ENCODE data around the gene EXOC6B.

The EXOC6B gene

DNA sequence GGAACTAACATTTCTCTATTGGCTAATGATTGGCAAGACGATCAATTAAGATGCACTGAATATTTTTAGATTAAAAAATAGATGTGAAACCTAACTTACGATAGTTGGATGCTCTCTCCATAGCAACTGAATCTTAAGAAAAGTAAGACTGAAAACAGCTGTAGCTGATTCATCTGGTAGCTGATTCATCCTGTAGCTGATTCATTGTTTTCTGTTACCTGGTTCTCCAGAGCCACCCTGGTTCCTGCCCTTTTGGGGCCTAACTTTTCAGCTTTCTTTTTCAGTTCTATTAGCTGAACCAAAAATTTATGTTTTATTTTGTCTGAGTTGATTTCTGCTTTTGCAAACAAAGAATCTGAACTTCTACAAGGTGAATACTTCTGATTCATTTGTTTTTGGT lies 38.7 kb upstream of the EXOC6B start:
- TF ChIP-seq ZNF157 (tag by site-specific recombination; IDR thresholded peaks at IDR 0.05) = no peak
- TF ChIP-seq, protein P1, sequence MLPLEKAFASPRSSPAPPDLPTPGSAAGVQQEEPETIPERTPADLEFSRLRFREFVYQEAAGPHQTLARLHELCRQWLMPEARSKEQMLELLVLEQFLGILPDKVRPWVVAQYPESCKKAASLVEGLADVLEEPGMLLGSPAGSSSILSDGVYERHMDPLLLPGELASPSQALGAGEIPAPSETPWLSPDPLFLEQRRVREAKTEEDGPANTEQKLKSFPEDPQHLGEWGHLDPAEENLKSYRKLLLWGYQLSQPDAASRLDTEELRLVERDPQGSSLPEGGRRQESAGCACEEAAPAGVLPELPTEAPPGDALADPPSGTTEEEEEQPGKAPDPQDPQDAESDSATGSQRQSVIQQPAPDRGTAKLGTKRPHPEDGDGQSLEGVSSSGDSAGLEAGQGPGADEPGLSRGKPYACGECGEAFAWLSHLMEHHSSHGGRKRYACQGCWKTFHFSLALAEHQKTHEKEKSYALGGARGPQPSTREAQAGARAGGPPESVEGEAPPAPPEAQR (tag by site-specific recombination; IDR thresholded peaks at IDR 0.05) = no peak
- TF ChIP-seq, protein P2, sequence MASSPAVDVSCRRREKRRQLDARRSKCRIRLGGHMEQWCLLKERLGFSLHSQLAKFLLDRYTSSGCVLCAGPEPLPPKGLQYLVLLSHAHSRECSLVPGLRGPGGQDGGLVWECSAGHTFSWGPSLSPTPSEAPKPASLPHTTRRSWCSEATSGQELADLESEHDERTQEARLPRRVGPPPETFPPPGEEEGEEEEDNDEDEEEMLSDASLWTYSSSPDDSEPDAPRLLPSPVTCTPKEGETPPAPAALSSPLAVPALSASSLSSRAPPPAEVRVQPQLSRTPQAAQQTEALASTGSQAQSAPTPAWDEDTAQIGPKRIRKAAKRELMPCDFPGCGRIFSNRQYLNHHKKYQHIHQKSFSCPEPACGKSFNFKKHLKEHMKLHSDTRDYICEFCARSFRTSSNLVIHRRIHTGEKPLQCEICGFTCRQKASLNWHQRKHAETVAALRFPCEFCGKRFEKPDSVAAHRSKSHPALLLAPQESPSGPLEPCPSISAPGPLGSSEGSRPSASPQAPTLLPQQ (tag by site-specific recombination; IDR thresholded peaks at IDR 0.05) = no peak
- TF ChIP-seq ZNF391 (tag by site-specific recombination; IDR thresholded peaks at IDR 0.05; ENCODE audit: borderline replicate concordance, low read depth) = no peak
- TF ChIP-seq ZBTB17 (tag by site-specific recombination; IDR thresholded peaks at IDR 0.05) = no peak
- no peak for TF ChIP-seq ZNF792 (tag by site-specific recombination; IDR thresholded peaks at IDR 0.05)
- TF ChIP-seq, protein P3, sequence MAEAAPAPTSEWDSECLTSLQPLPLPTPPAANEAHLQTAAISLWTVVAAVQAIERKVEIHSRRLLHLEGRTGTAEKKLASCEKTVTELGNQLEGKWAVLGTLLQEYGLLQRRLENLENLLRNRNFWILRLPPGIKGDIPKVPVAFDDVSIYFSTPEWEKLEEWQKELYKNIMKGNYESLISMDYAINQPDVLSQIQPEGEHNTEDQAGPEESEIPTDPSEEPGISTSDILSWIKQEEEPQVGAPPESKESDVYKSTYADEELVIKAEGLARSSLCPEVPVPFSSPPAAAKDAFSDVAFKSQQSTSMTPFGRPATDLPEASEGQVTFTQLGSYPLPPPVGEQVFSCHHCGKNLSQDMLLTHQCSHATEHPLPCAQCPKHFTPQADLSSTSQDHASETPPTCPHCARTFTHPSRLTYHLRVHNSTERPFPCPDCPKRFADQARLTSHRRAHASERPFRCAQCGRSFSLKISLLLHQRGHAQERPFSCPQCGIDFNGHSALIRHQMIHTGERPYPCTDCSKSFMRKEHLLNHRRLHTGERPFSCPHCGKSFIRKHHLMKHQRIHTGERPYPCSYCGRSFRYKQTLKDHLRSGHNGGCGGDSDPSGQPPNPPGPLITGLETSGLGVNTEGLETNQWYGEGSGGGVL (tag by site-specific recombination; IDR thresholded peaks at IDR 0.05) = no peak
- TF ChIP-seq, protein P4, sequence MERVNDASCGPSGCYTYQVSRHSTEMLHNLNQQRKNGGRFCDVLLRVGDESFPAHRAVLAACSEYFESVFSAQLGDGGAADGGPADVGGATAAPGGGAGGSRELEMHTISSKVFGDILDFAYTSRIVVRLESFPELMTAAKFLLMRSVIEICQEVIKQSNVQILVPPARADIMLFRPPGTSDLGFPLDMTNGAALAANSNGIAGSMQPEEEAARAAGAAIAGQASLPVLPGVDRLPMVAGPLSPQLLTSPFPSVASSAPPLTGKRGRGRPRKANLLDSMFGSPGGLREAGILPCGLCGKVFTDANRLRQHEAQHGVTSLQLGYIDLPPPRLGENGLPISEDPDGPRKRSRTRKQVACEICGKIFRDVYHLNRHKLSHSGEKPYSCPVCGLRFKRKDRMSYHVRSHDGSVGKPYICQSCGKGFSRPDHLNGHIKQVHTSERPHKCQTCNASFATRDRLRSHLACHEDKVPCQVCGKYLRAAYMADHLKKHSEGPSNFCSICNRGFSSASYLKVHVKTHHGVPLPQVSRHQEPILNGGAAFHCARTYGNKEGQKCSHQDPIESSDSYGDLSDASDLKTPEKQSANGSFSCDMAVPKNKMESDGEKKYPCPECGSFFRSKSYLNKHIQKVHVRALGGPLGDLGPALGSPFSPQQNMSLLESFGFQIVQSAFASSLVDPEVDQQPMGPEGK (tag by site-specific recombination; IDR thresholded peaks at IDR 0.05) = no peak
- no peak for TF ChIP-seq SP7 (tag by site-specific recombination; IDR thresholded peaks at IDR 0.05)
- TF ChIP-seq MZF1 (tag by site-specific recombination; IDR thresholded peaks at IDR 0.05; ENCODE audit: borderline replicate concordance) = no peak
- TF ChIP-seq ZNF423 (tag by site-specific recombination; IDR thresholded peaks at IDR 0.05) = no peak
- no peak for TF ChIP-seq HOXA7 (CRISPR knock-in tag; IDR thresholded peaks at IDR 0.05; ENCODE audit: borderline replicate concordance)
- TF ChIP-seq ZNF571 (tag by site-specific recombination; IDR thresholded peaks at IDR 0.05) = no peak
- TF ChIP-seq, protein P5, sequence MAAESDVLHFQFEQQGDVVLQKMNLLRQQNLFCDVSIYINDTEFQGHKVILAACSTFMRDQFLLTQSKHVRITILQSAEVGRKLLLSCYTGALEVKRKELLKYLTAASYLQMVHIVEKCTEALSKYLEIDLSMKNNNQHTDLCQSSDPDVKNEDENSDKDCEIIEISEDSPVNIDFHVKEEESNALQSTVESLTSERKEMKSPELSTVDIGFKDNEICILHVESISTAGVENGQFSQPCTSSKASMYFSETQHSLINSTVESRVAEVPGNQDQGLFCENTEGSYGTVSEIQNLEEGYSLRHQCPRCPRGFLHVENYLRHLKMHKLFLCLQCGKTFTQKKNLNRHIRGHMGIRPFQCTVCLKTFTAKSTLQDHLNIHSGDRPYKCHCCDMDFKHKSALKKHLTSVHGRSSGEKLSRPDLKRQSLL (tag by site-specific recombination; IDR thresholded peaks at IDR 0.05) = no peak
- no peak for TF ChIP-seq TCF7L2 (IDR thresholded peaks at IDR 0.05; ENCODE audit: borderline replicate concordance, low read depth, low read length)
- TF ChIP-seq, protein P6, sequence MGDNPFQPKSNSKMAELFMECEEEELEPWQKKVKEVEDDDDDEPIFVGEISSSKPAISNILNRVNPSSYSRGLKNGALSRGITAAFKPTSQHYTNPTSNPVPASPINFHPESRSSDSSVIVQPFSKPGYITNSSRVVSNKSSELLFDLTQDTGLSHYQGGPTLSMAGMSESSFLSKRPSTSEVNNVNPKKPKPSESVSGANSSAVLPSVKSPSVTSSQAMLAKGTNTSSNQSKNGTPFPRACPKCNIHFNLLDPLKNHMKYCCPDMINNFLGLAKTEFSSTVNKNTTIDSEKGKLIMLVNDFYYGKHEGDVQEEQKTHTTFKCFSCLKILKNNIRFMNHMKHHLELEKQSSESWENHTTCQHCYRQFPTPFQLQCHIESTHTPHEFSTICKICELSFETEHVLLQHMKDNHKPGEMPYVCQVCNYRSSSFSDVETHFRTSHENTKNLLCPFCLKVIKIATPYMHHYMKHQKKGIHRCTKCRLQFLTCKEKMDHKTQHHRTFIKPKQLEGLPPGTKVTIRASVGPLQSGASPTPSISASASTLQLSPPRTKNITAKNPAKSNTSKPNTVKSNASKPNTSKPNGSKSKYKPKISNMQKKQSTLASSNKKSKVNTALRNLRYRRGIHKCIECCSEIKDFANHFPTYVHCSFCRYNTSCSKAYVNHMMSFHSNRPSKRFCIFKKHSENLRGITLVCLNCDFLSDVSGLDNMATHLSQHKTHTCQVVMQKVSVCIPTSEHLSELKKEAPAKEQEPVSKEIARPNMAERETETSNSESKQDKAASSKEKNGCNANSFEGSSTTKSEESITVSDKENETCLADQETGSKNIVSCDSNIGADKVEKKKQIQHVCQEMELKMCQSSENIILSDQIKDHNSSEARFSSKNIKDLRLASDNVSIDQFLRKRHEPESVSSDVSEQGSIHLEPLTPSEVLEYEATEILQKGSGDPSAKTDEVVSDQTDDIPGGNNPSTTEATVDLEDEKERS (tag by site-specific recombination; IDR thresholded peaks at IDR 0.05) = no peak
- no peak for TF ChIP-seq OVOL3 (tag by site-specific recombination; IDR thresholded peaks at IDR 0.05)
- TF ChIP-seq ZEB2 (tag by site-specific recombination; IDR thresholded peaks at IDR 0.05) = no peak
- TF ChIP-seq ZSCAN23 (tag by site-specific recombination; IDR thresholded peaks at IDR 0.05) = no peak
- no peak for TF ChIP-seq ZNF747 (tag by site-specific recombination; IDR thresholded peaks at IDR 0.05)
- POLR2A ChIA-PET = interaction anchor here (0.7 kb wide), 1 partner anchor 181 kb away, joined by 3 read pairs; no protein-coding TSS in a partner anchor
- Histone ChIP-seq H3K4me1 (ENCODE audit: control insufficient read depth, insufficient read depth, low read length) (no peaks in the 10 kb centered on the region), H3K36me3 (ENCODE audit: control insufficient read depth in 2 of 2, insufficient read depth in 1 of 2, low read length in 2 of 2) (no peaks in the 10 kb centered on the region), H3K27ac (ENCODE audit: extremely low read depth, low read depth, low read length) (no peak overlapping the region), H3K9me3 (ENCODE audit: control insufficient read depth, insufficient read depth, low read depth, low read length) (no peaks in the 10 kb centered on the region), H3K4me3 (ENCODE audit: low read depth, low read length) (no peak overlapping the region)
- CTCF ChIA-PET = interaction anchor here (0.6 to 4.9 kb wide), 14 partner anchors 10 to 313 kb away, joined by 3 to 54 read pairs (median 3); partner anchors contain the start of gene SPR
